ENCODE results near the gene DIAPH1. TPM values are rescaled to one million over a fixed set of nuclear protein-coding genes. Genes with fewer than 3 reads are reported as not detected.

DIAPH1 gene
- total RNA-seq, 1 experiment from 2014 or later: 142 TPM

DNA sequence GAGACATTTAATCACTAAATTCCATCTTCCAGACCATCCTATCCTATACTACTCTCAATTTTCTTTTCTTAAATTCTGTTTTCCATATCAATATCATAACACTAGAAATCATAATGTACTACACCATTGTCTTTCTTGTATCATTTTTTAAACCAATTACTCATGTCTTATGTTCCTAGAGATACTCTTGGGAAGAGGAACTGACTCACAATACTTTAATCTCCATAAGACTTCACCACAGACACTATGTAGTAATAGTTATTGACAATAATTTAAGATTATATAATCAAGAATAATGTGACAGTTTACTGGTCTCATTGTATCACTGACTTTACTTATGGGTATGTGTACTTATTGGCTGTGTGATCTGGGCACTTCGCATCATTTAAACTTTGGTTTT lies 86.1 kb downstream of the DIAPH1 start (continued):
- TF ChIP-seq TCF7L2 (IDR thresholded peaks at IDR 0.05; ENCODE audit: borderline replicate concordance, extremely low read depth, insufficient read depth, insufficient read length) (no peak), ELF1 (IDR thresholded peaks at IDR 0.05; ENCODE audit: borderline replicate concordance, low read depth) (no peak)

DNA sequence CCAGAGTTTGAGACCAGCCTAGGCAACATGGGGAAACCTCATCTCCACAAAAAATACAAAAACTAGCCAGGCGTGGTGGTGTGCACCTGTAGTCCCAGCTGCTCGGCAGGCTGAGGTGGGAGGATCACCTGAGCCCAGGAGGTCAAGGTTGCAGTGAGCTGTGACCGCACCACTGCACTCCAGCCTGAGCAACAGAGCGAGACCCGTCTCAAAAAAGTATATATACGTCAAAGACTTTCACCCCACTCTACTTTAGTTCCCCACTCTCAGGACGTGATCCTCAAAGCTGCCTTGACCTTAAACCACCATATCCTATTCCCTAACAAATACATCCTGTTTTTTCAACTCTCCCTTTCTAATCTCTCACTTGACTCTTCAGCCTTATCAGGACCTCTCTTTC lies 88.9 kb downstream of the DIAPH1 start:
- Histone ChIP-seq H3K36me3 (ENCODE audit: control insufficient read depth in 1 of 2, insufficient read depth in 2 of 2, low read length in 2 of 2) (peaks cover 15 to 46% of the 10 kb centered on the region in 2 experiments), H3K79me2 (ENCODE audit: insufficient read depth, low read length) (no peaks in the 10 kb centered on the region), H3K9me2 (ENCODE audit: insufficient read depth) (no peaks in the 10 kb centered on the region), H3K4me3 (replicated peaks in 1 of 2; ENCODE audit: low read depth in 1 of 2, low read length in 2 of 2) (no peak overlapping the region), H2AFZ (ENCODE audit: low read depth, low read length, poor library complexity, severe bottlenecking) (no peak overlapping the region), H3K9ac (ENCODE audit: low read length) (no peak overlapping the region), H3K27ac (ENCODE audit: low read depth, low read length) (no peak overlapping the region), H3K4me2 (ENCODE audit: low read length) (no peak overlapping the region), H4K20me1 (ENCODE audit: insufficient read depth) (no peaks in the 10 kb centered on the region), H3K9me3 (ENCODE audit: control insufficient read depth in 1 of 2, insufficient read depth in 1 of 2, low read depth in 1 of 2, low read length in 2 of 2) (no peaks in the 10 kb centered on the region), H3K4me1 (ENCODE audit: control insufficient read depth in 1 of 2, insufficient read depth in 2 of 2, low read length in 2 of 2) (peaks cover 3 to 4% of the 10 kb centered on the region in 2 experiments; a peak in 3 of 4 replicates), H3K27me3 (ENCODE audit: insufficient read depth, low read length) (no peaks in the 10 kb centered on the region)
- intact Hi-C loops (cut with micrococcal nuclease): no loop called here
- ChIA-PET RAD21 (ENCODE audit: low non-redundant PET in 1 of 2, low total read pairs in 2 of 2, uncharacterized antibody in 2 of 2, unreplicated experiment in 2 of 2) (no interaction called here), CTCF (no interaction called here), POLR2A (no interaction called here)
- no TSS peak for BruUV-seq (replicated peaks)
- TF ChIP-seq, protein P1, sequence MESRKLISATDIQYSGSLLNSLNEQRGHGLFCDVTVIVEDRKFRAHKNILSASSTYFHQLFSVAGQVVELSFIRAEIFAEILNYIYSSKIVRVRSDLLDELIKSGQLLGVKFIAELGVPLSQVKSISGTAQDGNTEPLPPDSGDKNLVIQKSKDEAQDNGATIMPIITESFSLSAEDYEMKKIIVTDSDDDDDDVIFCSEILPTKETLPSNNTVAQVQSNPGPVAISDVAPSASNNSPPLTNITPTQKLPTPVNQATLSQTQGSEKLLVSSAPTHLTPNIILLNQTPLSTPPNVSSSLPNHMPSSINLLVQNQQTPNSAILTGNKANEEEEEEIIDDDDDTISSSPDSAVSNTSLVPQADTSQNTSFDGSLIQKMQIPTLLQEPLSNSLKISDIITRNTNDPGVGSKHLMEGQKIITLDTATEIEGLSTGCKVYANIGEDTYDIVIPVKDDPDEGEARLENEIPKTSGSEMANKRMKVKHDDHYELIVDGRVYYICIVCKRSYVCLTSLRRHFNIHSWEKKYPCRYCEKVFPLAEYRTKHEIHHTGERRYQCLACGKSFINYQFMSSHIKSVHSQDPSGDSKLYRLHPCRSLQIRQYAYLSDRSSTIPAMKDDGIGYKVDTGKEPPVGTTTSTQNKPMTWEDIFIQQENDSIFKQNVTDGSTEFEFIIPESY (IDR thresholded peaks at IDR 0.05; ENCODE audit: extremely low read depth, insufficient replicate concordance, low read length): no peak
- no peak for TF ChIP-seq ELF1 (IDR thresholded peaks at IDR 0.05; ENCODE audit: borderline replicate concordance, low read depth)
- TF ChIP-seq POLR2AphosphoS5 (IDR thresholded peaks at IDR 0.05; ENCODE audit: low read depth, low read length): no peak
- no peak for TF ChIP-seq ZNF274 (IDR thresholded peaks at IDR 0.05; ENCODE audit: low read depth, low read length)
- ATAC-seq (no peak), DNase-seq (ENCODE audit: low read depth, low spot score) (no peak)

Measured in HCT116 (cell line).